ENCODE data around the gene UNC79. TPM values are rescaled to one million over a fixed set of nuclear protein-coding genes. Genes with fewer than 3 reads are reported as not detected.

UNC79 gene
- total RNA-seq, 2 donors from 2014 or later = 0.78 to 3.3 TPM

DNA sequence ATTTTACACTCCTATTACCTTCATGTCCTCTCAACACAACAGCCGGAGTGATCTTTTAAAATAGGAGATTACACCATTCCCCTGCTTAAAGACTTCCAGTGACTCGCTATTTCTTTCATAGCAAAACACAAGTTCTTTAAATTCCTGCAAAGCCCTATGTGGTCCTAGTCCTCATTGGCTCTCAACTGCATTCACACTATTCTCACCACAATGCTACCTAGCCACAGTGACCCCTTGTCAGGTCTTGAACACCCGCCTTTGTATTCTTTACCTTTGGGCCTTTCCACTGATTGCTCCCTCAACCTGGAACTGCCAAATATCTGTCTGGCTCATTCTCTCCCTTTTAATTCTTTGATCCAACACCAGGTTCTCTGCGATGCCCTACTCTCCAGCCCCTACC, 197.3 kb downstream of the UNC79 start:
- ATAC-seq (no peak), DNase-seq (no peak)
- Histone ChIP-seq H3K9me3 (no peaks in the 10 kb centered on the region), H3K27ac (no peak overlapping the region), H3K27me3 (no peaks in the 10 kb centered on the region), H3K4me3 (no peak overlapping the region), H3K36me3 (replicated peaks in 1 of 2; ENCODE audit: insufficient read depth in 1 of 2, low read depth in 2 of 2) (no peaks in the 10 kb centered on the region), H3K4me1 (no peaks in the 10 kb centered on the region)
- no peak for TF ChIP-seq POLR2A (IDR thresholded peaks at IDR 0.05)
- TF ChIP-seq, protein P1, sequence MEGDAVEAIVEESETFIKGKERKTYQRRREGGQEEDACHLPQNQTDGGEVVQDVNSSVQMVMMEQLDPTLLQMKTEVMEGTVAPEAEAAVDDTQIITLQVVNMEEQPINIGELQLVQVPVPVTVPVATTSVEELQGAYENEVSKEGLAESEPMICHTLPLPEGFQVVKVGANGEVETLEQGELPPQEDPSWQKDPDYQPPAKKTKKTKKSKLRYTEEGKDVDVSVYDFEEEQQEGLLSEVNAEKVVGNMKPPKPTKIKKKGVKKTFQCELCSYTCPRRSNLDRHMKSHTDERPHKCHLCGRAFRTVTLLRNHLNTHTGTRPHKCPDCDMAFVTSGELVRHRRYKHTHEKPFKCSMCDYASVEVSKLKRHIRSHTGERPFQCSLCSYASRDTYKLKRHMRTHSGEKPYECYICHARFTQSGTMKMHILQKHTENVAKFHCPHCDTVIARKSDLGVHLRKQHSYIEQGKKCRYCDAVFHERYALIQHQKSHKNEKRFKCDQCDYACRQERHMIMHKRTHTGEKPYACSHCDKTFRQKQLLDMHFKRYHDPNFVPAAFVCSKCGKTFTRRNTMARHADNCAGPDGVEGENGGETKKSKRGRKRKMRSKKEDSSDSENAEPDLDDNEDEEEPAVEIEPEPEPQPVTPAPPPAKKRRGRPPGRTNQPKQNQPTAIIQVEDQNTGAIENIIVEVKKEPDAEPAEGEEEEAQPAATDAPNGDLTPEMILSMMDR (IDR thresholded peaks at IDR 0.05) = no peak
- intact Hi-C loops (cut with DNase I) = loop anchor here (10.0 kb wide), 1 partner anchor 393 kb away; no protein-coding TSS in a partner anchor
- WGBS, 2 donors = 92 to 93% methylated on average over 4 of the region's 4 CpGs

- Histone ChIP-seq H3K27me3 (no peaks in the 10 kb centered on the region), H3K4me3 (no peak overlapping the region), H3K9me3 (no peaks in the 10 kb centered on the region), H3K27ac (no peak overlapping the region), H3K36me3 (replicated peaks in 1 of 2; ENCODE audit: insufficient read depth in 1 of 2, low read depth in 2 of 2) (no peaks in the 10 kb centered on the region), H3K4me1 (no peaks in the 10 kb centered on the region)
- intact Hi-C loops (cut with DNase I) = loop anchor here (10.0 kb wide), 1 partner anchor 395 kb away; no protein-coding TSS in a partner anchor
- no peak for DNase-seq
- TF ChIP-seq POLR2A (IDR thresholded peaks at IDR 0.05) = no peak
- TF ChIP-seq, protein P1 (IDR thresholded peaks at IDR 0.05) = no peak
- ATAC-seq = no peak
Observed at GRCh38 chr14:93629643-93630042, 198.9 kb downstream of the UNC79 start.

- intact Hi-C loops (cut with DNase I) = no loop called here
- no peaks in the 10 kb centered on the region for H3K27me3 ChIP-seq
- no peak overlapping the region for H3K27ac ChIP-seq
- DNase-seq = no peak
- H3K9me3 ChIP-seq = no peaks in the 10 kb centered on the region
- no peak for ATAC-seq
- 73 to 77% methylated on average over 5 of the region's 5 CpGs for WGBS, 2 donors
- TF ChIP-seq, protein P1 (IDR thresholded peaks at IDR 0.05) = no peak
- H3K4me3 ChIP-seq = no peak overlapping the region
- H3K36me3 ChIP-seq (replicated peaks in 1 of 2; ENCODE audit: insufficient read depth in 1 of 2, low read depth in 2 of 2) = no peaks in the 10 kb centered on the region
- no peaks in the 10 kb centered on the region for H3K4me1 ChIP-seq
Observed at GRCh38 chr14:93638790-93639189, 208.1 kb downstream of the UNC79 start.

DNA sequence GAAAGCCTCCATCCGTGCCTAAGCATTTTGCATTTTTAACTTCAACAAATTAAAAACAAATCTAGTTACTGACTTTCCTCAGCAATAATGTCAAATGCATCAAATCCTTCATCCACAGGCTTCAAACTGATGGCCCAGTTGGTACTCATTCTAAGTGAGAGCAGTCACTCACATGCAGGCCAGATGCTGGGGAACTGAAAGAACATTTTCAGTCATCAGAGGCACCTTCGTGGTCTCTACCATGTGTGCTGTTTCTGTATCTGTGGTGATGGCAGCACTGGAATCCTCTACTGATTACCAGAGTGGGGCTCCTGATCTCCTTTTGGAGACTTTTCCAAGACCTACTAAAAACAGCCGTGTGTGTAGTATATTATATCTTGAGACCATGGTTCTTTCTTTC, 212.4 kb downstream of the UNC79 start:
- Histone ChIP-seq H3K27me3 (no peaks in the 10 kb centered on the region), H3K9me3 (no peaks in the 10 kb centered on the region), H3K27ac (no peak overlapping the region), H3K4me1 (no peaks in the 10 kb centered on the region), H3K36me3 (replicated peaks in 1 of 2; ENCODE audit: insufficient read depth in 1 of 2, low read depth in 2 of 2) (no peaks in the 10 kb centered on the region), H3K4me3 (no peak overlapping the region)
- no peak for ATAC-seq
- no peak for DNase-seq
- intact Hi-C loops (cut with DNase I) = no loop called here
- 59 to 60% methylated on average over 3 of the region's 3 CpGs for WGBS, 2 donors
- TF ChIP-seq, protein P1 (IDR thresholded peaks at IDR 0.05) = no peak
- no peak for TF ChIP-seq POLR2A (IDR thresholded peaks at IDR 0.05)

DNA sequence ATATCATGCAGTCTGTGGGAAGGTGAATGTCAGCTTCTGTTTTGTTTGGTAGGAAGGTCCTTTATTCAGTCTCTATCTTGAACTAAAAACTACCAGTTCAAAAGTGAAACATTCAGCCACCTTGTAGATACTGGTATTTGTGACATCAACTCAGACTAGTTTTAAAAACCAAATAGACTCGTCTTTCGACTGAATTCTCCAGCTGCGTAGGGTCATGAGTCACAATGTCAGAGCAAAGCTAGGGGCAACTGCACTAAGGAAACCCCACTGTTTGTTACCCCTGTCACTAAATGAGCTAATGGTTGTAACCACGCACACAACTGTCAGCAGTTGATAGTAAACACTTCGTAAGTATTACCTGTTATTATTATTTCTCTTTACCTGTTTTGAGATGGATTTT, 212.9 kb downstream of the UNC79 start:
- 81 to 85% methylated on average over 5 of the region's 5 CpGs for WGBS, 2 donors
- Histone ChIP-seq H3K4me3 (no peak overlapping the region), H3K36me3 (replicated peaks in 1 of 2; ENCODE audit: insufficient read depth in 1 of 2, low read depth in 2 of 2) (no peaks in the 10 kb centered on the region), H3K9me3 (no peaks in the 10 kb centered on the region), H3K27ac (no peak overlapping the region), H3K4me1 (no peaks in the 10 kb centered on the region), H3K27me3 (no peaks in the 10 kb centered on the region)
- intact Hi-C loops (cut with DNase I) = no loop called here
- no peak for DNase-seq
- ATAC-seq = no peak
- no peak for TF ChIP-seq POLR2A (IDR thresholded peaks at IDR 0.05)
- TF ChIP-seq, protein P1 (IDR thresholded peaks at IDR 0.05) = no peak
